Uterus (tissue), 4 donors: ENCODE data around the gene SFXN3. TPM values are rescaled to one million over a fixed set of nuclear protein-coding genes. Genes with fewer than 3 reads are reported as not detected.

Source experiments
- DNase-seq, 2 donors: peaks; one replicate each; pipeline ENCODE4 v3.0.0-alpha.2; 2019 to 2020
- H3K27ac ChIP-seq, 2 donors: fragments of 200-600 bp; sonication (generic); 1 replicate in 1 of 2; 2 replicates in 1 of 2; pipeline ENCODE4 v1.5.1; 2016 to 2018
- H3K27me3 ChIP-seq, 2 donors: fragments of 200-600 bp; sonication (generic); one replicate each; pipeline ENCODE4 v1.5.1; 2018 to 2019; ENCODE audit warnings: control low read depth in 1 of 2
- H3K36me3 ChIP-seq, 2 donors: fragments of 200-600 bp; sonication (generic); one replicate each; pipeline ENCODE4 v1.5.1; 2019; ENCODE audit warnings: control low read depth in 1 of 2
- H3K4me1 ChIP-seq, 2 donors: fragments of 200-600 bp; sonication (generic); one replicate each; pipeline ENCODE4 v1.5.1; 2018 to 2019; ENCODE audit warnings: control low read depth in 1 of 2
- H3K4me3 ChIP-seq, 2 donors: fragments of 200-600 bp; sonication (generic); 1 replicate in 1 of 2; 2 replicates in 1 of 2; pipeline ENCODE4 v1.5.1; 2018 to 2019; ENCODE audit warnings: mild to moderate bottlenecking in 1 of 2
- H3K9me3 ChIP-seq, 2 donors: fragments of 200-600 bp; sonication (generic); one replicate each; pipeline ENCODE4 v1.5.1; 2019; ENCODE audit warnings: control low read depth in 1 of 2
- POLR2A ChIP-seq, 2 donors: fragments of 450-650 bp; IDR thresholded peaks; one replicate each; pipeline ENCODE4 v1.6.1; 2016; ENCODE audit warnings: antibody characterized with exemption in 2 of 2, mild to moderate bottlenecking in 1 of 2, moderate library complexity in 1 of 2
- intact Hi-C: fragments of 100-400 bp; cut with DNase I; formaldehyde crosslinking; loops from one replicate; pipeline ENCODE4 v1.15.1; 2023; ENCODE audit warnings: low total_unique reads
- total RNA-seq, 4 donors: library from RNA; depleted of rRNA in 3 of 4; stranded (reverse); fragments of >200 nt in 3 of 4; gene quantifications; one replicate each; pipeline versions ENCODE4 v1.1.0 to v1.2.4, GENCODE V29; 2014 to 2023
- TF ChIP-seq, protein P1 (sequence below), 4 experiments: fragments of 200-600 bp in 2 of 4; fragments of 450-650 bp in 2 of 4; sonication (generic) in 2 of 4; IDR thresholded peaks; one replicate each; pipeline ENCODE4 v1.5.1; 2016 to 2019; ENCODE audit warnings: antibody characterized with exemption in 4 of 4, mild to moderate bottlenecking in 2 of 4, moderate library complexity in 1 of 4
- donor health status: DM: yes; HTN: yes; CAD: no.

Gene SFXN3
- total RNA-seq, 4 donors from 2014 or later: 34.6 to 161 (median 58.1) TPM

GRCh38 chr10:101052285-101052684, 21.3 kb downstream of the SFXN3 start:
- DNase-seq: no peak
- H3K4me3 ChIP-seq: no peak overlapping the region
- H3K27ac ChIP-seq: no peak overlapping the region
- H3K27me3 ChIP-seq: peaks cover 18 to 40% of the 10 kb centered on the region in 2 donors
- intact Hi-C loops: no loop called here
- TF ChIP-seq, protein P1, sequence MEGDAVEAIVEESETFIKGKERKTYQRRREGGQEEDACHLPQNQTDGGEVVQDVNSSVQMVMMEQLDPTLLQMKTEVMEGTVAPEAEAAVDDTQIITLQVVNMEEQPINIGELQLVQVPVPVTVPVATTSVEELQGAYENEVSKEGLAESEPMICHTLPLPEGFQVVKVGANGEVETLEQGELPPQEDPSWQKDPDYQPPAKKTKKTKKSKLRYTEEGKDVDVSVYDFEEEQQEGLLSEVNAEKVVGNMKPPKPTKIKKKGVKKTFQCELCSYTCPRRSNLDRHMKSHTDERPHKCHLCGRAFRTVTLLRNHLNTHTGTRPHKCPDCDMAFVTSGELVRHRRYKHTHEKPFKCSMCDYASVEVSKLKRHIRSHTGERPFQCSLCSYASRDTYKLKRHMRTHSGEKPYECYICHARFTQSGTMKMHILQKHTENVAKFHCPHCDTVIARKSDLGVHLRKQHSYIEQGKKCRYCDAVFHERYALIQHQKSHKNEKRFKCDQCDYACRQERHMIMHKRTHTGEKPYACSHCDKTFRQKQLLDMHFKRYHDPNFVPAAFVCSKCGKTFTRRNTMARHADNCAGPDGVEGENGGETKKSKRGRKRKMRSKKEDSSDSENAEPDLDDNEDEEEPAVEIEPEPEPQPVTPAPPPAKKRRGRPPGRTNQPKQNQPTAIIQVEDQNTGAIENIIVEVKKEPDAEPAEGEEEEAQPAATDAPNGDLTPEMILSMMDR (IDR thresholded peaks at IDR 0.05): no peak
- no peak for TF ChIP-seq POLR2A (IDR thresholded peaks at IDR 0.05)
- H3K9me3 ChIP-seq: no peaks in the 10 kb centered on the region
- H3K36me3 ChIP-seq: no peaks in the 10 kb centered on the region
- H3K4me1 ChIP-seq: peaks cover 0 to 5% of the 10 kb centered on the region in 2 donors

DNA sequence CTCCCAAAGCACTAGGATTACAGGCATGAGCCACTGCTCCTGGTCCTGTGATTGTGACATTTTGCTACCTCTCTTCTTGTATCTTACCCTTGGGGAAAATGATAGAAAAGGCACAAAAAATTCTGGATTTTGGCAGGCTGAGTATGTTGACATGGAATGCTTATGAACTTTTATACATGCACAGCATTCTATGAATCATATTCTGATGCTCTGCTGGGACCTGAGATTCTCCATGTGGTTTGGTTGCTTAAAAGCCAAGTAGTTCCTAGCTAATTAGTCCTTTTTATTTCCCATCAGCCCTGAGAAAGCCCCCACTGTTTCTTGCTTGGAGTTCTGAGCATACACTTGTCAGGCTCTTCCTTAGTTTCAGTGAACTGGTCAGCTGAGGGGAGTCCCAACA, 22.5 kb downstream of the SFXN3 start:
- Histone ChIP-seq H3K36me3 (no peaks in the 10 kb centered on the region), H3K27me3 (peaks cover 13 to 27% of the 10 kb centered on the region in 2 donors), H3K27ac (no peak overlapping the region), H3K9me3 (no peaks in the 10 kb centered on the region), H3K4me1 (peaks cover 0 to 5% of the 10 kb centered on the region in 2 donors), H3K4me3 (no peak overlapping the region)
- intact Hi-C loops: no loop called here
- no peak for TF ChIP-seq POLR2A (IDR thresholded peaks at IDR 0.05)
- TF ChIP-seq, protein P1 (IDR thresholded peaks at IDR 0.05): no peak
- no peak for DNase-seq

- Histone ChIP-seq H3K4me1 (peaks cover 0 to 5% of the 10 kb centered on the region in 2 donors), H3K9me3 (no peaks in the 10 kb centered on the region), H3K4me3 (no peak overlapping the region), H3K27me3 (peaks cover 6 to 19% of the 10 kb centered on the region in 2 donors), H3K36me3 (no peaks in the 10 kb centered on the region), H3K27ac (no peak overlapping the region)
- DNase-seq: no peak
- intact Hi-C loops: no loop called here
- TF ChIP-seq, protein P1 (IDR thresholded peaks at IDR 0.05): no peak
- no peak for TF ChIP-seq POLR2A (IDR thresholded peaks at IDR 0.05)
Observed at GRCh38 chr10:101054351-101054750, 23.3 kb downstream of the SFXN3 start.

GRCh38 chr10:101054876-101055275, 23.8 kb downstream of the SFXN3 start:
- no peak for DNase-seq
- no peaks in the 10 kb centered on the region for H3K9me3 ChIP-seq
- no peak for TF ChIP-seq POLR2A (IDR thresholded peaks at IDR 0.05)
- TF ChIP-seq, protein P1 (IDR thresholded peaks at IDR 0.05): no peak
- H3K36me3 ChIP-seq: no peaks in the 10 kb centered on the region
- intact Hi-C loops: no loop called here
- no peak overlapping the region for H3K27ac ChIP-seq
- peaks cover 0 to 5% of the 10 kb centered on the region in 2 donors for H3K4me1 ChIP-seq
- no peak overlapping the region for H3K4me3 ChIP-seq
- H3K27me3 ChIP-seq: peaks cover 6 to 14% of the 10 kb centered on the region in 2 donors

GRCh38 chr10:101055411-101055810, 24.4 kb downstream of the SFXN3 start:
- TF ChIP-seq POLR2A (IDR thresholded peaks at IDR 0.05): no peak
- TF ChIP-seq, protein P1 (IDR thresholded peaks at IDR 0.05): no peak
- no peaks in the 10 kb centered on the region for H3K36me3 ChIP-seq
- H3K9me3 ChIP-seq: no peaks in the 10 kb centered on the region
- H3K27ac ChIP-seq: no peak overlapping the region
- no peaks in the 10 kb centered on the region for H3K4me1 ChIP-seq
- no peak for DNase-seq
- intact Hi-C loops: no loop called here
- H3K4me3 ChIP-seq: no peak overlapping the region
- peaks cover 6 to 8% of the 10 kb centered on the region in 2 donors for H3K27me3 ChIP-seq
